ENCODE data around the gene SLC6A13. TPM values are rescaled to one million over a fixed set of nuclear protein-coding genes. Genes with fewer than 3 reads are reported as not detected.

SLC6A13 gene
- total and polyA plus RNA-seq, 2 of the 8 experiments (the other 6 are each of a cell fraction or from before 2014, with no cell fraction given), result 0.03 TPM; not detected in 1

- no peak for TF ChIP-seq ATF2 (IDR thresholded peaks at IDR 0.05; ENCODE audit: low read length)
- no peak for TF ChIP-seq RXRA (IDR thresholded peaks at IDR 0.05; ENCODE audit: insufficient read depth, low read depth, low read length)
- no peak for TF ChIP-seq CTBP2 (IDR thresholded peaks at IDR 0.05; ENCODE audit: borderline replicate concordance, insufficient read depth, insufficient read length, low read length)
- TF ChIP-seq TEAD4 (IDR thresholded peaks at IDR 0.05; ENCODE audit: low read depth, low read length), result no peak
- TF ChIP-seq USF2 (IDR thresholded peaks at IDR 0.05; ENCODE audit: low read length), result no peak
- TF ChIP-seq TCF12 (IDR thresholded peaks at IDR 0.05; ENCODE audit: low read depth, low read length), result no peak
- TF ChIP-seq NANOG (IDR thresholded peaks at IDR 0.05; ENCODE audit: insufficient read depth, low read depth, low read length, poor library complexity, severe bottlenecking), result no peak
Observed at GRCh38 chr12:189622-189962, 73.0 kb downstream of the SLC6A13 start (continued).
